NT2/D1 (cell line): ENCODE data around the gene DCDC2B.

Experiments used
- SUZ12 ChIP-seq: IDR thresholded peaks from 2 replicates; pipeline ENCODE4 v1.6.1; 2011; ENCODE audit not compliant: insufficient read length, insufficient read depth; ENCODE audit errors: extremely low read depth
- YY1 ChIP-seq: IDR thresholded peaks from 2 replicates; pipeline ENCODE4 v1.6.1; 2011; ENCODE audit not compliant: insufficient read length, insufficient read depth
- ZNF274 ChIP-seq: IDR thresholded peaks from 2 replicates; pipeline ENCODE4 v1.6.1; 2011; ENCODE audit warnings: mild to moderate bottlenecking, low read depth, low read length

DNA sequence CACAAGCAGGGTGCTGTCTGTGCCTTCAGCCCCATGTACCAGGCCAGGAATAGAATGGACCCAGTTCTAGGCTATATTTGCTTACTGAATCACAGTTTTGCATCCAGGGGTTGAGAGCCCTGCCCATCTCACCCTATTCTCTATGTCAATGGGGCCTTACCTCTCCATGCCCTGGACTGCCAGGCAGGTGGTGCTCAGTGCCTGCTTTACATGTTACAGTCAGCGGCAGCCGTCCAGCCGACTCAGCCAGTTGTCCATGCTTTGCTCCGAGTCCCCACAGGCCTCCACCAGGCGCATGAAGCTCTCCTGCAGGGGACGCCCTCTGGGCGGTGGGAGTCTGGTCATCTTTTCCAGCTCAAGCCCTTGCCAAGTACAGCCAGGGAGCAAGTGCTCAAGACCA, 25.9 kb downstream of the DCDC2B start:
- no peak for TF ChIP-seq YY1
- TF ChIP-seq ZNF274 = no peak
- no peak for TF ChIP-seq SUZ12
